ENCODE data around the gene DPEP1. TPM values are rescaled to one million over a fixed set of nuclear protein-coding genes. Genes with fewer than 3 reads are reported as not detected.

DPEP1 gene
- total RNA-seq, 1 experiment from 2014 or later: 1.1 TPM

GRCh38 chr16:89607453-89607852 is 6.0 kb upstream of the DPEP1 start:
- H3K4me1 ChIP-seq (ENCODE audit: control insufficient read depth in 1 of 2, insufficient read depth in 2 of 2, low read length in 2 of 2): peaks cover 23 to 43% of the 10 kb centered on the region in 2 experiments
- no peak overlapping the region for H3K4me3 ChIP-seq (replicated peaks in 1 of 2; ENCODE audit: low read depth in 1 of 2, low read length in 2 of 2)
- ChIA-PET POLR2A (no interaction called here), CTCF (interaction anchor here (1.0 to 1.5 kb wide), 2 partner anchors 8 to 9 kb away, joined by 3 to 4 read pairs; no protein-coding TSS in a partner anchor), RAD21 (ENCODE audit: low non-redundant PET in 1 of 2, low total read pairs in 2 of 2, uncharacterized antibody in 2 of 2, unreplicated experiment in 2 of 2) (no interaction called here)
- no peak overlapping the region for H3K9ac ChIP-seq (ENCODE audit: low read length)
- no peaks in the 10 kb centered on the region for H3K9me2 ChIP-seq (ENCODE audit: insufficient read depth)
- ATAC-seq: no peak
- intact Hi-C loops (cut with micrococcal nuclease): no loop called here
- TF ChIP-seq JUND (IDR thresholded peaks at IDR 0.05) (no peak), TCF7L2 (IDR thresholded peaks at IDR 0.05; ENCODE audit: borderline replicate concordance, extremely low read depth, insufficient read depth, insufficient read length) (no peak), POLR2A (IDR thresholded peaks at IDR 0.05; ENCODE audit: borderline replicate concordance, extremely low read depth, insufficient read depth, insufficient read length) (no peak), EZH2 (IDR thresholded peaks at IDR 0.05) (no peak), ZNF274 (IDR thresholded peaks at IDR 0.05; ENCODE audit: low read depth, low read length) (no peak), YY1 (IDR thresholded peaks at IDR 0.05; ENCODE audit: extremely low read depth, insufficient replicate concordance, low read depth, low read length) (no peak), CEBPB (IDR thresholded peaks at IDR 0.05; ENCODE audit: low read depth) (no peak), FOSL1 (IDR thresholded peaks at IDR 0.05; ENCODE audit: low read depth) (no peak), RAD21 (IDR thresholded peaks at IDR 0.05; ENCODE audit: low read depth) (no peak), ELF1 (IDR thresholded peaks at IDR 0.05; ENCODE audit: borderline replicate concordance, low read depth) (no peak), SRF (IDR thresholded peaks at IDR 0.05; ENCODE audit: low read depth) (no peak), SIN3A (IDR thresholded peaks at IDR 0.05; ENCODE audit: low read depth) (no peak), ATF3 (IDR thresholded peaks at IDR 0.05) (no peak), CTCF (IDR thresholded peaks at IDR 0.05 in 2 of 3, conservative IDR thresholded peaks at IDR 0.05 in 1 of 3; ENCODE audit: borderline replicate concordance in 1 of 3, insufficient read depth in 1 of 3, low read depth in 2 of 3, low read length in 2 of 3) (no peak), CBX3 (IDR thresholded peaks at IDR 0.05; ENCODE audit: low read depth) (no peak), REST (IDR thresholded peaks at IDR 0.05; ENCODE audit: low read depth) (no peak), ZFX (IDR thresholded peaks at IDR 0.05) (no peak), POLR2AphosphoS5 (IDR thresholded peaks at IDR 0.05; ENCODE audit: low read depth, low read length) (no peak), SP1 (IDR thresholded peaks at IDR 0.05; ENCODE audit: low read depth) (no peak)
- no TSS peak for BruUV-seq (replicated peaks)
- no peak overlapping the region for H3K4me2 ChIP-seq (ENCODE audit: low read length)
- H3K9me3 ChIP-seq (ENCODE audit: control insufficient read depth in 1 of 2, insufficient read depth in 1 of 2, low read depth in 1 of 2, low read length in 2 of 2): no peaks in the 10 kb centered on the region
- H3K36me3 ChIP-seq (ENCODE audit: control insufficient read depth in 1 of 2, insufficient read depth in 2 of 2, low read length in 2 of 2): no peaks in the 10 kb centered on the region
- H2AFZ ChIP-seq (ENCODE audit: low read depth, low read length, poor library complexity, severe bottlenecking): no peak overlapping the region
- no peaks in the 10 kb centered on the region for H4K20me1 ChIP-seq (ENCODE audit: insufficient read depth)
- H3K79me2 ChIP-seq (ENCODE audit: insufficient read depth, low read length): no peaks in the 10 kb centered on the region
- H3K27ac ChIP-seq (ENCODE audit: low read depth, low read length): no peak overlapping the region
- DNase-seq (ENCODE audit: low read depth, low spot score): no peak
- no peaks in the 10 kb centered on the region for H3K27me3 ChIP-seq (ENCODE audit: insufficient read depth, low read length)
